T1000 (cell line): ENCODE results near the gene DDX47.
"Not testable (repeated sequence)": the region's sequence is repeated elsewhere in the genome, so short reads cannot be mapped to it uniquely, and the experiment has no call there.

ENCODE experiments used
- DNase-seq: peaks from one replicate; lab custom pipeline; 2025; ENCODE audit warnings: mixed read lengths; lab: John Stamatoyannopoulos, UW

DDX47 gene

DNA sequence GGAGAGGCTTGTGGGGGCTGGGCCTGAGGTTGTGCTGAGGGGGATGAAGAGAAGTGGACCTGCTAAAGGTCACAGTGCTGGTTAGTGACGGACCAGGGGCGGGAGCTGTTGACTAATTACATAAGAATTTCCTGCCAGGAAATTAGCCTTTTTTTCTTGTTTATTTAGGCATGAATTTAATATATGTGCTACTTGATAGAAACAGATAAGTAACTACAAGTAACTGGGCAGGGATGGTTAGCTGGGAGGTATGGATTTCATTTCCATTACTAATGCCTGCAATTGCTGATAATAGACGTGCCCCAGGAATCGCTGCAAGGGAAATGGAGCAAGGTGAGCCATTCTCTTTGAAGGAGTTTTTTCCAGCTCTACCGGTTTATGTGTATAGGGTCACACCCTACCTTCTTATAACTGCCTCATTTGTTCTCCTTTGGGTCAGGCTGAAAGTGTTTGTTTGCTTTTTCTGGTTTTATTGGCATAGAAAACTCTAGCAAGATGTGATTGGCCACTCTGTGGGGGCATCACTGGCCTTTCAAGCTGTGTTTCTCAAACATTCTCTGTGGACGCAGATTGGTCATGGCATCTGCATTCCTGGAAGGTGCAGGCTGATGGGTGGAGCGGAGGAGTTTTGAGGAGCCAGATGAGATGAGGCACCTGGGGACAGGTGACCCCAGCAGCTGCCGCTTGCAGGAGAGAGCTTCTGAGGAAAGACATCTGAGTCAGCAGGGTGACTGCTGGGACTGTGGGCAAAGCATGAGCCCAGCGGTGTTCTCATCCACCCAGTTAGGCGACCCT, 59.2 kb downstream of the DDX47 start:
- DNase-seq: peak; percentile 50

DNA sequence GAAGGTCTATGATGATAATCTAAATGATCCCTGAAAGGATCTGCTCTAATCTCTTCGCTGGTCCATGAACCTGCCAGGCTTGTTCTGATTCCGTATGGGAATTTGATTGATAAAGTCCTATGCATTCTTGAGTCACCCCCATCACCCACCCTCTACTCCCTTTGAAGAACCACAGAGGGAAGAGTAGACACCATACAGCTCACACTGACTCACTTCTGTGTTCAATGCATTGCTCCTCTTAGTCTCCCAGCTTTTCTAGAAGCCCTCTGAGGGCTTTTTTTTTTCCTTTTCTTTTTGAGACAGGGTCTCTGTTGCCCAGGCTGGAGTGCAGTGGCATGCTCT, 59.8 kb downstream of the DDX47 start:
- DNase-seq: no peak

DNA sequence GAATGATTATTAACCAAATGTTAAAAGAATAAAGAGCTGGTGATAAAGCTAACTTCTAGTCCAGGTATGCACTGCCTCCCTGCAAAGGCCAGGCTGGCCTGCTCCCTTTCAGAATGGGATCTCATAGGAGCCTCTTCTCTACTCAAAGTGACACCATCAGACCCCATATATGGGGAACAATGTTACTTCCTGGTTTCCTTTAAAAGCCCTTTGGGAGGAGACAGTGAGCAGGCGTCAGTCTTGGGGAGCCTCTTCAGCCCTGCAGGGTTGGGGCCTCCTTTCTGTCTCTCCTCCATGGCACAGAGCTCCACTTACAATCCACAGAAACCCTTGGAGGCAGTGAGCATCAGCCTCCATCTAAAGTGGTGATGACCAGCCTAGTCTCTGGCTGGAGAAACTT, 60.9 kb downstream of the DDX47 start:
- DNase-seq: no peak

DNA sequence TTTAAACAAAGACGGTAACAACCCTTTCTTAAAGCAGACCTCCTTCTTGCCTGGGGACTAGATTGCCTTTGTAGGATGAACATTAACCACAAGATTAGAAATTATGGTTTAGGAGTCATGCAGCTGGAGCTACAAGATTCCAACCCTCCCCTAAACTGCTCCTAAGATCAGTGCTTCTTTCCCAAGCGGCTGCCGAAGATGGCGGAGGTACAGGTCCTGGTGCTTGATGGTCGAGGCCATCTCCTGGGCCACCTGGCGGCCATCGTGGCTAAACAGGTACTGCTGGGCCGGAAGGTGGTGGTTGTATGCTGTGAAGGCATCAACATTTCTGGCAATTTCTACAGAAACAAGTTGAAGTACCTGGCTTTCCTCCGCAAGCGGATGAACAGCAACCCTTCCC, 62.2 kb downstream of the DDX47 start:
- not testable (repeated sequence) for DNase-seq

- no peak for DNase-seq
Measured at GRCh38 chr12:12877153-12877768, 64.1 kb downstream of the DDX47 start.

- no peak for DNase-seq
Measured at GRCh38 chr12:12877781-12878455, 64.8 kb downstream of the DDX47 start.
